ENCODE results near the gene RNF223. TPM values are rescaled to one million over a fixed set of nuclear protein-coding genes. Genes with fewer than 3 reads are reported as not detected.

The RNF223 gene
- total RNA-seq, 1 donor from 2014 or later, result not detected

DNA sequence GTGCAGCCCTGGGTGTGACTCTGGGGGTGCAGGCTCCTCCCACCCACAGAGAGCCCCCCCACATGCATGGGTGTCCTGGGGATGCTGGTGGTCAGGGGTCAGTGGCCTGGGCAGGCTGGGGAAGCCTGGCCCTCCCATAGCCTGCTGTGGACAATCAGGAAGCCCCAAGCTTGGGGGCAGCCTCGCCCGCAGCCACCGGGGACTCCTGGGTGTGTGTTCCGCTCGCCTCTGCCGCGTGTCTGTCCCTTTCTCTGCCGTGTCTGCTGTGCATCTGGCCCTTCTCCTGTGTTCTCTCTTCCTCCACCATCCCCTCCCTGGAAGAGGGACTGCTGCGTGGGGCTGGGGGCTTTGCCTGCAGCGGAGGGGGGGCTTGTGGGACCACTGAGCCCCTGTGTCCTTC is 31.3 kb downstream of the RNF223 start:
- Histone ChIP-seq H3K9me3 (replicated peaks) (no peaks in the 10 kb centered on the region), H3K36me3 (peaks cover 33% of the 10 kb centered on the region), H3K4me3 (no peak overlapping the region), H3K27ac (replicated peaks) (no peak overlapping the region), H3K27me3 (ENCODE audit: low read depth) (peaks cover 10% of the 10 kb centered on the region), H3K4me1 (peaks cover 19% of the 10 kb centered on the region)
- TF ChIP-seq, protein P1, sequence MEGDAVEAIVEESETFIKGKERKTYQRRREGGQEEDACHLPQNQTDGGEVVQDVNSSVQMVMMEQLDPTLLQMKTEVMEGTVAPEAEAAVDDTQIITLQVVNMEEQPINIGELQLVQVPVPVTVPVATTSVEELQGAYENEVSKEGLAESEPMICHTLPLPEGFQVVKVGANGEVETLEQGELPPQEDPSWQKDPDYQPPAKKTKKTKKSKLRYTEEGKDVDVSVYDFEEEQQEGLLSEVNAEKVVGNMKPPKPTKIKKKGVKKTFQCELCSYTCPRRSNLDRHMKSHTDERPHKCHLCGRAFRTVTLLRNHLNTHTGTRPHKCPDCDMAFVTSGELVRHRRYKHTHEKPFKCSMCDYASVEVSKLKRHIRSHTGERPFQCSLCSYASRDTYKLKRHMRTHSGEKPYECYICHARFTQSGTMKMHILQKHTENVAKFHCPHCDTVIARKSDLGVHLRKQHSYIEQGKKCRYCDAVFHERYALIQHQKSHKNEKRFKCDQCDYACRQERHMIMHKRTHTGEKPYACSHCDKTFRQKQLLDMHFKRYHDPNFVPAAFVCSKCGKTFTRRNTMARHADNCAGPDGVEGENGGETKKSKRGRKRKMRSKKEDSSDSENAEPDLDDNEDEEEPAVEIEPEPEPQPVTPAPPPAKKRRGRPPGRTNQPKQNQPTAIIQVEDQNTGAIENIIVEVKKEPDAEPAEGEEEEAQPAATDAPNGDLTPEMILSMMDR (IDR thresholded peaks at IDR 0.05; ENCODE audit: borderline replicate concordance), result no peak
- intact Hi-C loops (cut with micrococcal nuclease), result no loop called here
- no peak for DNase-seq

DNA sequence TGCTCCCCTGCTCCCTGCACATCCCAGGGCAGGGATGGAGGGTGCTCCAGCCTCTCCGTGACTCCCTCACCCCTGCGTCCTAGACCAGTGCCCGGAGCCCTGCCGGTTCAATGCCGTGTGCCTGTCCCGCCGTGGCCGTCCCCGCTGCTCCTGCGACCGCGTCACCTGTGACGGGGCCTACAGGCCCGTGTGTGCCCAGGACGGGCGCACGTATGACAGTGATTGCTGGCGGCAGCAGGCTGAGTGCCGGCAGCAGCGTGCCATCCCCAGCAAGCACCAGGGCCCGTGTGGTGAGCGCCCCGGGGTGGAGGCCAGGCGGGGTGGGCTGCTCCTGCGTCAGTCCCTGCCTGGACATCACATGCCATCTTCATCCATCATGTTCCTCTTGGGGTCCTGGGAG is 32.2 kb downstream of the RNF223 start:
- TF ChIP-seq, protein P1 (IDR thresholded peaks at IDR 0.05; ENCODE audit: borderline replicate concordance), result no peak
- Histone ChIP-seq H3K4me3 (no peak overlapping the region), H3K36me3 (peaks cover 24% of the 10 kb centered on the region), H3K4me1 (peaks cover 19% of the 10 kb centered on the region), H3K9me3 (replicated peaks) (no peaks in the 10 kb centered on the region), H3K27me3 (ENCODE audit: low read depth) (peaks cover 20% of the 10 kb centered on the region), H3K27ac (replicated peaks) (no peak overlapping the region)
- DNase-seq, result no peak
- intact Hi-C loops (cut with micrococcal nuclease), result no loop called here

DNA sequence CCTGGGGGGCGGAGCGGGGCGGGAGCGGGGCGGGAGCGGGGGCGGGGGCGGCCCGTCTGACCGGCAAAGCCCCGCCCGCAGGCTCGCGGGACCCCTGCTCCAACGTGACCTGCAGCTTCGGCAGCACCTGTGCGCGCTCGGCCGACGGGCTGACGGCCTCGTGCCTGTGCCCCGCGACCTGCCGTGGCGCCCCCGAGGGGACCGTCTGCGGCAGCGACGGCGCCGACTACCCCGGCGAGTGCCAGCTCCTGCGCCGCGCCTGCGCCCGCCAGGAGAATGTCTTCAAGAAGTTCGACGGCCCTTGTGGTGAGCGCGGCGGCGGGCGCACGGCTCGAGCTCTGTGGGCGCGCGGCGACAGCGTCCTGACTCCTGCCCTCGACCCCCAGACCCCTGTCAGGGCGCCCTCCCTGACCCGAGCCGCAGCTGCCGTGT is 33.0 kb downstream of the RNF223 start:
- TF ChIP-seq, protein P1 (IDR thresholded peaks at IDR 0.05; ENCODE audit: borderline replicate concordance), result no peak
- H3K27me3 ChIP-seq (ENCODE audit: low read depth), result peaks cover 27% of the 10 kb centered on the region

DNA sequence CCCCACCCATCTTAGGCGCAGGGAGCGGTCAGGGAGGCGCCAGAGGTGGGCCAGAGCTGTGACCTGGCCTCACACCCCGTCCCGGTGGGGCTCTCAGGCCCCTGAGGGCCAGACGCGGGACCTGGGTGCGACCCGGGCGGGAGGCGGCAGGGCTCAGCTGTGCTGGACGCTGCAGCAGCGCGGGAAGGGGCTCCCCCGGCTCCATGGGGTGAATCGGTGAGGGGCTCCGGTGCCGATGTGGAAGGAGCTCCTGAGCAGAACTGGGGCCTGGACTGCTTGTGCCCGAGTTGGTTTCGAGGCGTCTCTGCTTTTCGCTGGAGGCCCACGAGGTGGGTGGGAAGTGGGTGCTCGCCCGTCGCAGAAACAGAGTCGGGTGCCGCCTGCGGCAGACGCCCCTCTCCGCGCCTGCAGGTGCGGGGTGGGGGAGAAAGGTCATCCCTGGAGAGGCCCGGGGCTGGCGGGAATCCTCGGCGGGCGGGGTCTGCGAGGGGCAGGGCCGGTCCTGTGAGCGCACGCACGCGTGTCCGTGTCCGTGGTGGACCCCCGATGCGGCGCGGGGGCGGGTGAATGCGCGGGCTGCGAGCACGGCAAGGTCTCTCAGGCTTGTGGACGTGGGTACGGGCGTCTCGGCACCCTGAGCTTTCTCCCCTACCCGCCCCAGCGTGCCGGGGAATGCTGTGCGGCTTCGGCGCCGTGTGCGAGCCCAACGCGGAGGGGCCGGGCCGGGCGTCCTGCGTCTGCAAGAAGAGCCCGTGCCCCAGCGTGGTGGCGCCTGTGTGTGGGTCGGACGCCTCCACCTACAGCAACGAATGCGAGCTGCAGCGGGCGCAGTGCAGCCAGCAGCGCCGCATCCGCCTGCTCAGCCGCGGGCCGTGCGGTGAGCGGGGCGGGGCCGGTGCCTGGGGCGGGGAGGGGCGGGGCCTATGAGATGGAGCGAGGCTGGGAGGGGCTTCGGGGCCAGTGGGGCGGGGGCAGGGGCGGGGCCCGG is 33.8 kb downstream of the RNF223 start:
- H3K9me3 ChIP-seq (replicated peaks), result no peaks in the 10 kb centered on the region

More for the DNA sequence above, 33.0 kb downstream of the RNF223 start:
- peaks cover 16% of the 10 kb centered on the region for H3K36me3 ChIP-seq
- H3K4me1 ChIP-seq, result peaks cover 19% of the 10 kb centered on the region
- no peak overlapping the region for H3K27ac ChIP-seq (replicated peaks)
- DNase-seq, result no peak
- intact Hi-C loops (cut with micrococcal nuclease), result no loop called here
- peak overlapping the region; percentile 63 for H3K4me3 ChIP-seq
- no peaks in the 10 kb centered on the region for H3K9me3 ChIP-seq (replicated peaks)

DNA sequence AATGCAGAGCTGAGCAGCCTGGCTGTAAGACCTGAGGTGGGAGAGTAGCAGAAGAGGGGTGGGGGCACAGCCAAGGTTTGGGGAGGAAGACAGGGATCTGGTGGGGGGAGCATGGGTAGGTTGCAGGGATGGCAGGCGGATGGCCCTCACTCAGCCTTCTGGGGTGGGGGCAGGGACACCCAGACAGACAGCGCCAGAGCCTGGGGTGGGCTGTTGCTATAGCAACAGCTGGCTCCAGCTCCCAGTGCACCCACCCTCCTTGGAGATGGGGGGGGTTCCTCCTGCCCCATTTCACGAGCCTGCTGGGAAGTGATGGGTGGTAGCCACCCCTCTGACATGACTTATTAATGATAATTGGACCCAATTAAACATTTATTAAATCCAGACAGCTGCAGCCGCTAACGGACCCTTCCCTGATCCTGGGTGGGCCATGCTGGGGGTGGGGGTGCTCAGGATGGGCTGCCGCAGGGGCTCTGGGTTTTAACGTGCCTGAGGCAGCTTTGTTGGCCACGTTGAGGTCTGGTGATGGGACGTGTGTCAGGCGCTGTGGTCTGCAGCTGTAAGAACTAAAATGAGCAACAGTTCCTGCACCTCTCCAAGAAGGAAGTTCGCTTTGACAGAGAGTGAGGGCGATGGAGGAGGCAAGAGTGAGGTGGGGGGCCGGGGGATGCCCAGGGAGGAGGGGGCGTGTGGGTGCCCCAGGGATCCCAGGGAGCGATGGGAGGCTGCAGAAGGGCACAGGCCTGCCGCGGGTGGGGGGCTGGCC is 34.8 kb downstream of the RNF223 start:
- peaks cover 43% of the 10 kb centered on the region for H3K27me3 ChIP-seq (ENCODE audit: low read depth)
- intact Hi-C loops (cut with micrococcal nuclease), result no loop called here

More for the DNA sequence above, 33.8 kb downstream of the RNF223 start:
- Histone ChIP-seq H3K4me1 (peaks cover 19% of the 10 kb centered on the region), H3K4me3 (peak overlapping the region; percentile 63), H3K36me3 (peaks cover 9% of the 10 kb centered on the region), H3K27ac (replicated peaks) (no peak overlapping the region), H3K27me3 (ENCODE audit: low read depth) (peaks cover 34% of the 10 kb centered on the region)
- DNase-seq, result peak; percentile 69
- intact Hi-C loops (cut with micrococcal nuclease), result no loop called here
- TF ChIP-seq, protein P1 (IDR thresholded peaks at IDR 0.05; ENCODE audit: borderline replicate concordance), result no peak

More for the DNA sequence above, 34.8 kb downstream of the RNF223 start:
- no peak overlapping the region for H3K4me3 ChIP-seq
- H3K9me3 ChIP-seq (replicated peaks), result no peaks in the 10 kb centered on the region
- H3K27ac ChIP-seq (replicated peaks), result no peak overlapping the region
- H3K36me3 ChIP-seq, result peaks cover 4% of the 10 kb centered on the region
- TF ChIP-seq, protein P1 (IDR thresholded peaks at IDR 0.05; ENCODE audit: borderline replicate concordance), result no peak
- DNase-seq, result no peak
- H3K4me1 ChIP-seq, result peaks cover 23% of the 10 kb centered on the region
